Type B pancreatic cell (in vitro differentiated cells): ENCODE results near the gene MED8. TPM values are rescaled to one million over a fixed set of nuclear protein-coding genes. Genes with fewer than 3 reads are reported as not detected.

Experiments
- DNase-seq: peaks from one replicate; pipeline ENCODE4 v3.0.0; 2021; ENCODE audit warnings: mixed read lengths; ENCODE audit not compliant: unreplicated experiment; ENCODE audit errors: extremely low spot score
- H3K27ac Mint-ChIP-seq: 2 replicates; pipeline ENCODE4 v1.8.0; 2021; ENCODE audit warnings: mild to moderate bottlenecking, mixed read lengths
- H3K27me3 Mint-ChIP-seq: 2 replicates; pipeline ENCODE4 v1.8.0; 2021; ENCODE audit warnings: mixed read lengths
- H3K36me3 Mint-ChIP-seq: 2 replicates; pipeline ENCODE4 v1.8.0; 2021; ENCODE audit warnings: mixed read lengths
- H3K4me1 Mint-ChIP-seq: one replicate; pipeline ENCODE4 v1.8.0; 2021; ENCODE audit warnings: mixed read lengths; ENCODE audit not compliant: unreplicated experiment
- H3K4me3 Mint-ChIP-seq: 2 replicates; pipeline ENCODE4 v1.8.0; 2021; ENCODE audit warnings: mild to moderate bottlenecking, mixed read lengths
- H3K9me3 Mint-ChIP-seq: 2 replicates; pipeline ENCODE4 v1.8.0; 2021; ENCODE audit warnings: mixed read lengths
- total RNA-seq: library from RNA; stranded (reverse); gene quantifications from 2 replicates; pipeline ENCODE4 v1.2.1, GENCODE V29; 2021; ENCODE audit warnings: low replicate concordance
- TF ChIP-seq, protein P1 (sequence below): fragments of 200-600 bp; sonication (generic); conservative IDR thresholded peaks from 2 replicates; pipeline ENCODE4 v1.5.0; 2021; ENCODE audit warnings: antibody characterized with exemption, mild to moderate bottlenecking

Gene MED8
- total RNA-seq, 1 donor from 2014 or later: 37.2 TPM

DNA sequence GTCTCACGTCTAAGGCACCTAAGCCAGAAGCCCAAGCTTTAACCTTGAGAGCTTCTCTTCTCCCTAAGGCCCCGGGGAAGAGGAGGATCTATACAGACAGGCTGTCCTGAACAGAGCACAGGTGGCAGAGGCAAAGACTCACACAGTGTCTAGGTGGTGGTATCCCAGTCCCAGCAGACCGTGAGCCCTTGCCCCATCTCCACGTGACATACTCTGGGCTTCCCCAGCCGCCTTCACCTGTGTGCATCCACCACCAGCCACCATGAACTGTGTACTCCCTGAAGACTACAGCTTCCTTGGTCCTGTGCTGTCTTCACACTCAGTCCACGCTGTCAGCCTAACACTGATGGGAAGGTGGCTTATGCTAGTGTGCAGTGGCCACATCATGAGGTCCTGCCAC lies 31.8 kb upstream of the MED8 start:
- Mint-ChIP-seq H3K4me1 (no peaks in the 10 kb centered on the region), H3K27me3 (no peaks in the 10 kb centered on the region), H3K4me3 (no peak overlapping the region), H3K36me3 (peaks cover 10% of the 10 kb centered on the region), H3K27ac (no peak overlapping the region), H3K9me3 (no peaks in the 10 kb centered on the region)
- TF ChIP-seq, protein P1, sequence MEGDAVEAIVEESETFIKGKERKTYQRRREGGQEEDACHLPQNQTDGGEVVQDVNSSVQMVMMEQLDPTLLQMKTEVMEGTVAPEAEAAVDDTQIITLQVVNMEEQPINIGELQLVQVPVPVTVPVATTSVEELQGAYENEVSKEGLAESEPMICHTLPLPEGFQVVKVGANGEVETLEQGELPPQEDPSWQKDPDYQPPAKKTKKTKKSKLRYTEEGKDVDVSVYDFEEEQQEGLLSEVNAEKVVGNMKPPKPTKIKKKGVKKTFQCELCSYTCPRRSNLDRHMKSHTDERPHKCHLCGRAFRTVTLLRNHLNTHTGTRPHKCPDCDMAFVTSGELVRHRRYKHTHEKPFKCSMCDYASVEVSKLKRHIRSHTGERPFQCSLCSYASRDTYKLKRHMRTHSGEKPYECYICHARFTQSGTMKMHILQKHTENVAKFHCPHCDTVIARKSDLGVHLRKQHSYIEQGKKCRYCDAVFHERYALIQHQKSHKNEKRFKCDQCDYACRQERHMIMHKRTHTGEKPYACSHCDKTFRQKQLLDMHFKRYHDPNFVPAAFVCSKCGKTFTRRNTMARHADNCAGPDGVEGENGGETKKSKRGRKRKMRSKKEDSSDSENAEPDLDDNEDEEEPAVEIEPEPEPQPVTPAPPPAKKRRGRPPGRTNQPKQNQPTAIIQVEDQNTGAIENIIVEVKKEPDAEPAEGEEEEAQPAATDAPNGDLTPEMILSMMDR: no peak
- no peak for DNase-seq

DNA sequence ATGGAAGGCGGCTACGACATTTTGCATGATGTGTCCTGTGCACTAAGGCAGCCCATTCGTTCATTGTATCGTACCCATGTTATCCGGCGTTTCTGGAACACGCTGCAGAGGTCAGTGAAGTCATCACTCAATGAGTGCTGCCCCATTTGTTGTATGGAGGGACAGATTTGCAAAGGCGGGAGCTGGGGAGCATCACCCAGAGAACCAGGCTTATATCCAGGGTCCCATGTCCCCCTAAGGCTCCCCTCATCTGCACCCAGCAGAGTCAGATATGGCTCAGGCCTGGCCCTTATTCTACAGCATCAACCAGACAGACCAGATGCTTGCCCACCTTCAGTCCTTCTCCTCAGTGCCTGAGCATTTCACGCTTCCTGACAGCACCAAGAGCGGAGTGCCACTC lies 31.3 kb upstream of the MED8 start:
- TF ChIP-seq, protein P1: no peak

DNA sequence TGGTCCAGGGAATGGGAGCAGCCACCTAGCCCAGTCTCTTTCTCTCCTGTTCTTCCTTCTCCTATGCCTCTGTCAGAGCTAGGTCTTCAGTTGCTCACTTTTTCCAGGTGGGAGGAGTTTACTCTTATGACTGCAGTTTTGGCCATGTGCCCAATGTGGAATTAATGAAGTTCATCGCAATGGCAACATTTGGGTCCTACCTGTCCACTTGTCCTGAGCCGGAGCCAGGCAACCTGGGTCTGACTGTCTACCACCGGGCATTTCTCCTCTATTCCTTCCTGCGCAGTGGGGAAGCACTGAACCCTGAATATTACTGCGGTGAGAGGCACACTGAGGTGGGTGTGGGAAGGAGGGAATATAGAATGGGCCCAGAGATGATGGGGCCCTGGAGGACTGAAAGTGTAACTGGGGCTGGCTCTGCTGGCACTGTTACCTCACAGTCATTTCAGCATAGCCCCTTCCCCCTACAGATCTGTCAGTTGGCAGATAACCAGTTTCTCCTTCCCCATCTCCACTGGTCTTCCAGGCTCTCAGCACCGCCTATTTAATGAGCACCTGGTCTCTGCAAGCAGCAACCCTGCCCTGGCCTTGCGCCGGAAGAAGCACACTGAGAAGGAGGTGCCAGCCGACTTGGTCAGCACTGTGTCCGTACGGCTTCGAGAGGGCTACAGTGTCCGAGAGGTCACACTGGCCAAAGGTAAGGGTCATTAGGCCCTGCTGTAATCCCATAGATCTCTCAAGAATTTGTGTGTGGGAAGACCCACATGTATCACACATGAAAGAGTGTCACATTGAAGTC lies 30.2 kb upstream of the MED8 start:
- TF ChIP-seq, protein P1: no peak
- Mint-ChIP-seq H3K27me3 (no peaks in the 10 kb centered on the region), H3K36me3 (peaks cover 12% of the 10 kb centered on the region), H3K9me3 (no peaks in the 10 kb centered on the region), H3K4me1 (no peaks in the 10 kb centered on the region), H3K4me3 (no peak overlapping the region), H3K27ac (no peak overlapping the region)
- DNase-seq: no peak

More for the DNA sequence above, 31.3 kb upstream of the MED8 start:
- no peaks in the 10 kb centered on the region for H3K27me3 Mint-ChIP-seq
- H3K4me3 Mint-ChIP-seq: no peak overlapping the region
- DNase-seq: no peak
- H3K27ac Mint-ChIP-seq: no peak overlapping the region
- H3K36me3 Mint-ChIP-seq: peaks cover 10% of the 10 kb centered on the region
- H3K9me3 Mint-ChIP-seq: no peaks in the 10 kb centered on the region
- no peaks in the 10 kb centered on the region for H3K4me1 Mint-ChIP-seq

DNA sequence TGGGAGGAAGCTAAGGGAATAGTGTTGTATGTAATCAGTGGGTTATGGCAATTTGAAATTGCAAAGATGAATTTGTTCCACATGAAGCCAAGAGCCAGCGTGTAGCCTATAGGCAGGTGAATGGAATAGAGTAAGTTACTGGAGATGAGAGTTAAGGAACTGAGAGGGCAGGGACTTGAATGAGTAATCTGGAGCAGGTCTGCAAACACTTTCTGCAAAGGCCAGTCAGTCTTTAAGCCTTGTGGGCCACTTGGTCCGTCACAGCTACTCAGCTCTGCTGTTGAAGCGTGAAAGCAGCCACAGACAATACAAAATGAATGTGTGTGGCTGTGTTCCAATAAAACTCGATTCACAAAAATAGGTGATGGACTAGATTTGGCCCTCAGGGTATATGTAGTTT lies 29.3 kb upstream of the MED8 start:
- TF ChIP-seq, protein P1: no peak
- Mint-ChIP-seq H3K4me1 (no peaks in the 10 kb centered on the region), H3K4me3 (no peak overlapping the region), H3K9me3 (no peaks in the 10 kb centered on the region), H3K36me3 (peaks cover 17% of the 10 kb centered on the region), H3K27me3 (no peaks in the 10 kb centered on the region), H3K27ac (no peak overlapping the region)
- no peak for DNase-seq

DNA sequence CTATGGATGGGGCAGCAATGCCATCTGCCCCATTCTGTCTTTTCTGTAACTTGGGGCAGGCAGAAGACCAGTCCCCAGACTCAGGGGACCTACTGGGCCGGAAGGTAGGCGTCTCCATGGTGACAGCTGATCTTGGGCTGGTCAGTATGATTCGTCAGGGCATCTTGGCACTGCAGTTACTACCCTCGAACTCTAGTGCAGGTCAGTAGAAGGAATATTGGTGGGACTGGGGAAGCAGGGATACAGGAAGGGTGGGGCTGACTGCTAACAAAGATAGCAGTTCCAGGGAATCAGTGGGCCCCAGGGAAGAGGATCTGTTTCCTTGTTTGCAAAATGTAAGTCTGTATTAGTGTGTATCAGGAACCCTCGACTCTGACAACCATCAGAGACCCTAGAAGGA lies 26.3 kb upstream of the MED8 start:
- H3K9me3 Mint-ChIP-seq: no peaks in the 10 kb centered on the region
- H3K27me3 Mint-ChIP-seq: no peaks in the 10 kb centered on the region
- no peak overlapping the region for H3K27ac Mint-ChIP-seq
- no peak for DNase-seq
- H3K4me1 Mint-ChIP-seq: no peaks in the 10 kb centered on the region
- TF ChIP-seq, protein P1: no peak
- peaks cover 14% of the 10 kb centered on the region for H3K36me3 Mint-ChIP-seq
- H3K4me3 Mint-ChIP-seq: no peak overlapping the region
